Measurements from ENCODE around the gene SAMD4A.

DNA sequence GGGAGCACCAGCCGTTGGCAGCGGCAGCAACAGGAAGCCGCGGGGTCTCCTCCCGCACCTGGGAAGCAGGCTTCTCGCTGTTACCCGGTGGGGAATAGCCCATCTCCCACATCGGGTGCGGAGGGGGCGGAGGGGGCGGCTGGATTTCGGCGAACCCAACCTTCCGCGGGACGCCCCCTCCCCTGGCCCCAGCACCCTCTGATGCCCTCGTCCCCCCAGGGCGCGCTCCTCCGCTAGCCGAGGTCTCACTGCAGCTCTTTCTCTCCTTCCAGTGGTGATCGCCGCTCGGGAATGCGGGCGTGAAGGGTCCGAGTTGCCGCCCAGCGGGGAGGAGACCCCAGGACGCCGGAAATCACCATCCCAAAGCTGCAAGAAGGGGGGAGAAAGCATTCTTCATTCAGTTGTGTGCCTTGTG is 303 bp downstream of the SAMD4A start:
- TF ChIP-seq POLR2A (IDR thresholded peaks at IDR 0.05): no peak
- TF ChIP-seq, protein P1, sequence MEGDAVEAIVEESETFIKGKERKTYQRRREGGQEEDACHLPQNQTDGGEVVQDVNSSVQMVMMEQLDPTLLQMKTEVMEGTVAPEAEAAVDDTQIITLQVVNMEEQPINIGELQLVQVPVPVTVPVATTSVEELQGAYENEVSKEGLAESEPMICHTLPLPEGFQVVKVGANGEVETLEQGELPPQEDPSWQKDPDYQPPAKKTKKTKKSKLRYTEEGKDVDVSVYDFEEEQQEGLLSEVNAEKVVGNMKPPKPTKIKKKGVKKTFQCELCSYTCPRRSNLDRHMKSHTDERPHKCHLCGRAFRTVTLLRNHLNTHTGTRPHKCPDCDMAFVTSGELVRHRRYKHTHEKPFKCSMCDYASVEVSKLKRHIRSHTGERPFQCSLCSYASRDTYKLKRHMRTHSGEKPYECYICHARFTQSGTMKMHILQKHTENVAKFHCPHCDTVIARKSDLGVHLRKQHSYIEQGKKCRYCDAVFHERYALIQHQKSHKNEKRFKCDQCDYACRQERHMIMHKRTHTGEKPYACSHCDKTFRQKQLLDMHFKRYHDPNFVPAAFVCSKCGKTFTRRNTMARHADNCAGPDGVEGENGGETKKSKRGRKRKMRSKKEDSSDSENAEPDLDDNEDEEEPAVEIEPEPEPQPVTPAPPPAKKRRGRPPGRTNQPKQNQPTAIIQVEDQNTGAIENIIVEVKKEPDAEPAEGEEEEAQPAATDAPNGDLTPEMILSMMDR (IDR thresholded peaks at IDR 0.05): no peak
